B cell (primary cell): ENCODE results near the gene HPD. TPM values are rescaled to one million over a fixed set of nuclear protein-coding genes. Genes with fewer than 3 reads are reported as not detected.

Experiments
- ATAC-seq: fragments of 200-7000 bp; cut with Tn5 transposase; one replicate; pipeline ENCODE4 v1.10.0; 2021; ENCODE audit warnings: low read depth, mild to moderate bottlenecking, moderate number of reproducible peaks, moderate library complexity
- CTCF ChIA-PET: fragments of 350-600 bp; sonication (Branson Sonifier 250); formaldehyde crosslinking; loops from one replicate; lab custom pipeline; 2021; ENCODE audit warnings: antibody characterized with exemption, inconsistent platforms; lab: Charles Lee
- POLR2A ChIA-PET: fragments of 350-600 bp; sonication (Branson Sonifier 250); formaldehyde crosslinking; loops from one replicate; lab custom pipeline; 2021; ENCODE audit warnings: antibody characterized with exemption; lab: Charles Lee
- DNase-seq: peaks from one replicate; pipeline ENCODE4 v3.0.0; 2013
- H2AFZ ChIP-seq: 2 replicates; pipeline ENCODE4 v1.6.1; 2012; ENCODE audit warnings: mild to moderate bottlenecking, low read depth, low read length; ENCODE audit not compliant: insufficient read depth, poor library complexity, severe bottlenecking
- H3K27ac ChIP-seq, 2 donors: 1 replicate in 1 of 2; 2 replicates in 1 of 2; pipeline ENCODE4 v1.5.1; 2012 to 2013; ENCODE audit warnings: low read length in 2 of 2, mild to moderate bottlenecking in 2 of 2, moderate library complexity in 1 of 2
- H3K27me3 ChIP-seq, 4 experiments: fragments of 200-600 bp in 1 of 4; sonication (generic) in 1 of 4; replicated peaks in 1 of 4; 1 replicate in 2 of 4; 2 replicates in 2 of 4; pipeline versions ENCODE4 v1.6.1 to v1.7.0; 2013 to 2016; ENCODE audit warnings: low read length in 3 of 4, mild to moderate bottlenecking in 2 of 4, mixed read lengths in 1 of 4, moderate library complexity in 1 of 4; ENCODE audit not compliant: insufficient read depth in 4 of 4, control insufficient read depth in 3 of 4; ENCODE audit errors: control extremely low read depth in 1 of 4
- H3K36me3 ChIP-seq, 2 experiments: replicated peaks in 1 of 2; 1 replicate in 1 of 2; 2 replicates in 1 of 2; pipeline versions ENCODE4 v1.6.1 to v1.7.1; 2013; ENCODE audit warnings: low read length in 1 of 2; ENCODE audit not compliant: insufficient read depth in 2 of 2, control insufficient read depth in 1 of 2; ENCODE audit errors: control extremely low read depth in 1 of 2, extremely low read depth in 1 of 2
- H3K4me1 ChIP-seq, 2 donors: fragments of 200-600 bp in 1 of 2; sonication (generic) in 1 of 2; 1 replicate in 1 of 2; 2 replicates in 1 of 2; pipeline versions ENCODE4 v1.5.1 to v1.6.1; 2013 to 2017; ENCODE audit warnings: low read length in 2 of 2; ENCODE audit not compliant: control insufficient read depth in 2 of 2, insufficient read depth in 2 of 2
- H3K4me2 ChIP-seq: replicated peaks from 2 replicates; pipeline ENCODE3; 2012; ENCODE audit warnings: mild to moderate bottlenecking, low read depth, low read length; ENCODE audit not compliant: poor library complexity, severe bottlenecking
- H3K4me3 ChIP-seq, 5 experiments: fragments of 200-600 bp in 1 of 5; sonication (generic) in 1 of 5; 1 replicate in 3 of 5; 2 replicates in 2 of 5; pipeline versions ENCODE4 v1.5.1 to v1.7.0; 2011 to 2016; ENCODE audit warnings: low read length in 4 of 5, mild to moderate bottlenecking in 4 of 5, low read depth in 2 of 5, control low read depth in 1 of 5, moderate library complexity in 1 of 5; ENCODE audit not compliant: insufficient read depth in 1 of 5; ENCODE audit errors: control extremely low read depth in 1 of 5, extremely low read depth in 1 of 5
- H3K79me2 ChIP-seq: fragments of 200-600 bp; sonication (generic); one replicate; pipeline ENCODE4 v1.6.0; 2016; ENCODE audit warnings: low read length; ENCODE audit not compliant: control insufficient read depth, insufficient read depth
- H3K9ac ChIP-seq: fragments of 200-600 bp; sonication (generic); 2 replicates; pipeline ENCODE4 v1.6.1; 2017; ENCODE audit warnings: mild to moderate bottlenecking, low read length, moderate library complexity
- H3K9me3 ChIP-seq, 3 donors: one replicate each; pipeline versions ENCODE4 v1.6.1 to v1.7.1; 2013; ENCODE audit warnings: low read length in 2 of 3; ENCODE audit not compliant: control insufficient read depth in 2 of 3, insufficient read depth in 1 of 3; ENCODE audit errors: control extremely low read depth in 1 of 3
- H4K20me1 ChIP-seq: 2 replicates; pipeline ENCODE4 v1.6.0; 2012; ENCODE audit warnings: mild to moderate bottlenecking, low read length; ENCODE audit not compliant: insufficient read depth, control insufficient read depth, poor library complexity, severe bottlenecking
- H3K27ac Mint-ChIP-seq: one replicate; pipeline ENCODE4 v1.8.0; 2021; ENCODE audit warnings: mixed read lengths
- H3K27me3 Mint-ChIP-seq: one replicate; pipeline ENCODE4 v1.8.0; 2021; ENCODE audit warnings: mixed read lengths
- H3K4me1 Mint-ChIP-seq: one replicate; pipeline ENCODE4 v1.8.0; 2021; ENCODE audit warnings: mixed read lengths
- H3K4me3 Mint-ChIP-seq: one replicate; pipeline ENCODE4 v1.8.0; 2021; ENCODE audit warnings: mixed read lengths
- H3K9me3 Mint-ChIP-seq: one replicate; pipeline ENCODE4 v1.8.0; 2022; ENCODE audit warnings: mixed read lengths; ENCODE audit not compliant: insufficient read depth
- EZH2 ChIP-seq: IDR thresholded peaks from 2 replicates; pipeline ENCODE4 v1.6.1; 2012; ENCODE audit warnings: borderline replicate concordance, low read depth, mild to moderate bottlenecking, moderate library complexity, low read length; ENCODE audit not compliant: insufficient read depth, poor library complexity, severe bottlenecking
- WGBS: methylation state at CpG from one replicate; pipeline ENCODE4 v1.1.5; 2013; ENCODE audit warnings: missing lambda C conversion rate; ENCODE audit not compliant: insufficient coverage; 5-methylcytosine and 5-hydroxymethylcytosine counted together
- intact Hi-C: fragments of 100-400 bp; cut with micrococcal nuclease; formaldehyde crosslinking; loops from one replicate; pipeline ENCODE4 v1.10.0; 2022
- polyA plus RNA-seq: library from polyadenylated mRNA; depleted of rRNA; stranded (reverse); fragments of >200 nt; gene quantifications from 2 replicates; pipeline ENCODE4 v1.2.3, GENCODE V29; 2012
- total RNA-seq, 2 donors: library from RNA; stranded (reverse); fragments of 120-200 nt in 1 of 2; gene quantifications; 1 replicate in 1 of 2; 2 replicates in 1 of 2; pipeline versions ENCODE4 v1.2.3 to v1.2.4, GENCODE V29; 2013 to 2022
- TF ChIP-seq, protein P1 (sequence below): fragments of 200-600 bp; IDR thresholded peaks from one replicate; pipeline ENCODE4 v1.8.0; 2022; ENCODE audit warnings: antibody characterized with exemption, mild to moderate bottlenecking

Gene HPD
- total and polyA plus RNA-seq, 2 donors (not counting 1 experiment from before 2014, with no cell fraction given), result not detected

DNA sequence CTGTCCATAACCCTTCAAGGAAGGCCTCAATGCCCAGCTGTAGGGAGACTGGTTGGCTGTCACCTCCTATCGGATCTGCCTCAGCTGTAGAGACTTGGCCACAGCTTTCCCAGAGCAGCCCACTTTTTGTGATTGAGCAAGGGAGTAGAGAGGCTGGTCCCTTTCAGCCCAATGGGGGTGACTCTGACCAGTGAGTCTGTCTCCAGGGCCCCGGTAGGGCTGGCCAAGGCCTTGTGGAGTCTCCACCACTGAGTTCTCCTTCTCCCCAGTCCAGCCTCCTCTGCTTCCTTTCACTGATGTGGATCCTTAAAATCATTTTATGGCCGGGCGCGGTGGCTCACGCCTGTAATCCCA lies 14.5 kb upstream of the HPD start:
- H3K4me3 ChIP-seq, result no peak overlapping the region
- ChIA-PET POLR2A (no interaction called here), CTCF (no interaction called here)
- no peaks in the 10 kb centered on the region for H3K36me3 ChIP-seq
- H3K4me1 ChIP-seq, result peaks cover 0 to 5% of the 10 kb centered on the region in 2 donors
- intact Hi-C loops, result no loop called here
- H3K9me3 Mint-ChIP-seq, result no peaks in the 10 kb centered on the region
- ATAC-seq (no peak), DNase-seq (no peak)
- no peak overlapping the region for H3K9ac ChIP-seq
- WGBS, result 96% methylated on average over 5 of the region's 6 CpGs
- H3K4me3 Mint-ChIP-seq, result no peak overlapping the region
- no peaks in the 10 kb centered on the region for H3K9me3 ChIP-seq
- no peak overlapping the region for H3K27ac ChIP-seq
- H3K4me2 ChIP-seq, result no peak overlapping the region
- peaks cover 3% of the 10 kb centered on the region for H3K4me1 Mint-ChIP-seq
- no peak for TF ChIP-seq EZH2
- TF ChIP-seq, protein P1, sequence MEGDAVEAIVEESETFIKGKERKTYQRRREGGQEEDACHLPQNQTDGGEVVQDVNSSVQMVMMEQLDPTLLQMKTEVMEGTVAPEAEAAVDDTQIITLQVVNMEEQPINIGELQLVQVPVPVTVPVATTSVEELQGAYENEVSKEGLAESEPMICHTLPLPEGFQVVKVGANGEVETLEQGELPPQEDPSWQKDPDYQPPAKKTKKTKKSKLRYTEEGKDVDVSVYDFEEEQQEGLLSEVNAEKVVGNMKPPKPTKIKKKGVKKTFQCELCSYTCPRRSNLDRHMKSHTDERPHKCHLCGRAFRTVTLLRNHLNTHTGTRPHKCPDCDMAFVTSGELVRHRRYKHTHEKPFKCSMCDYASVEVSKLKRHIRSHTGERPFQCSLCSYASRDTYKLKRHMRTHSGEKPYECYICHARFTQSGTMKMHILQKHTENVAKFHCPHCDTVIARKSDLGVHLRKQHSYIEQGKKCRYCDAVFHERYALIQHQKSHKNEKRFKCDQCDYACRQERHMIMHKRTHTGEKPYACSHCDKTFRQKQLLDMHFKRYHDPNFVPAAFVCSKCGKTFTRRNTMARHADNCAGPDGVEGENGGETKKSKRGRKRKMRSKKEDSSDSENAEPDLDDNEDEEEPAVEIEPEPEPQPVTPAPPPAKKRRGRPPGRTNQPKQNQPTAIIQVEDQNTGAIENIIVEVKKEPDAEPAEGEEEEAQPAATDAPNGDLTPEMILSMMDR, result no peak
- H3K27me3 Mint-ChIP-seq, result no peaks in the 10 kb centered on the region
- no peak overlapping the region for H3K27ac Mint-ChIP-seq
- no peaks in the 10 kb centered on the region for H3K79me2 ChIP-seq
- H4K20me1 ChIP-seq, result no peaks in the 10 kb centered on the region
- no peak overlapping the region for H2AFZ ChIP-seq
- H3K27me3 ChIP-seq, result no peaks in the 10 kb centered on the region

DNA sequence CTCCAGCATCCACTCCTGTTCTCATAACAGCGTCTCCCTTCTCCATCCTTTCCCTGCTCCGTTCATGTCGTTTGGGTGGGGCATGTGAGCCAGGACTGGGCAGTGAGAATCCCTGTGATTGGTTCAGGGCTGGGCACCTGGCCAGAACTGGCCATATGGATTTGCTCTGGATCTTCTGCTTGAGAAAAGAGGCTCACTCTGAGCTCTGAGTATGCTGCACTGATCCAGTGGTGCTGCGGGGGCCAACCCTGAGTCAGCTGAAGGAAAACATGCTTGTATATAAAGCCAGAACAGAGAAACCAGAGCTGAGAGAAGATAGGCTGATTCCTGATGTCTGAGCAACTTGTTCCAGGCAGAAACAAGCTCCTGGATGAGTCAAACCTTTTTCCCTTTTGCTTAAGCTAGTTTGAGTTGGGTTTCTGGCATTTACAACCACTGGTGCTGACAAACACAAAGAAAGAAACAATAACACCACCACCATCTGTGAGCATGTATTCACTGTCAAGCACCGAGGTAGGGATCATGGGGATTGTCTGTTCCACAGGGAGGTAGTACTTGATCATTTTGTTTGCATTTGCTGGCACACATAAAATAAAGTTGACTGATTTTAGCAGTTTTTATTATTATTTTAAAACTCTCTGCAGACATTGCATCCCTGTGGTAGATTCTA lies 14.0 kb upstream of the HPD start:
- no peak overlapping the region for H2AFZ ChIP-seq
- H3K4me3 ChIP-seq, result no peak overlapping the region
- no peak for TF ChIP-seq EZH2
- TF ChIP-seq, protein P1, result no peak
- intact Hi-C loops, result no loop called here
- H3K4me1 Mint-ChIP-seq, result peaks cover 3% of the 10 kb centered on the region
- H3K27me3 Mint-ChIP-seq, result no peaks in the 10 kb centered on the region
- H3K4me3 Mint-ChIP-seq, result no peak overlapping the region
- no peak overlapping the region for H3K27ac ChIP-seq
- H3K27me3 ChIP-seq, result no peaks in the 10 kb centered on the region
- no peaks in the 10 kb centered on the region for H3K36me3 ChIP-seq
- H4K20me1 ChIP-seq, result no peaks in the 10 kb centered on the region
- ChIA-PET CTCF (no interaction called here), POLR2A (no interaction called here)
- no peak overlapping the region for H3K9ac ChIP-seq
- no peak overlapping the region for H3K27ac Mint-ChIP-seq
- no peak for ATAC-seq
- H3K4me1 ChIP-seq, result peaks cover 0 to 5% of the 10 kb centered on the region in 2 donors
- no peak overlapping the region for H3K4me2 ChIP-seq
- DNase-seq, result no peak
- H3K79me2 ChIP-seq, result no peaks in the 10 kb centered on the region
- no peaks in the 10 kb centered on the region for H3K9me3 ChIP-seq
- WGBS, result 77% methylated on average over 4 of the region's 5 CpGs
- H3K9me3 Mint-ChIP-seq, result no peaks in the 10 kb centered on the region
